Brain microvascular endothelial cell (primary cell): ENCODE results near the gene TCF7L2.

Experiments
- DNase-seq: peaks from one replicate; pipeline ENCODE4 v3.0.0-alpha.2; 2020
- H3K27ac ChIP-seq: fragments of 250-450 bp; sonication (Bioruptor Pico); 2 replicates; pipeline ENCODE4 v1.5.1; 2020; ENCODE audit warnings: mild to moderate bottlenecking, moderate library complexity
- H3K27me3 ChIP-seq: fragments of 250-450 bp; sonication (Bioruptor Pico); replicated peaks from 2 replicates; pipeline ENCODE4 v1.5.1; 2020; ENCODE audit warnings: mild to moderate bottlenecking
- H3K36me3 ChIP-seq: fragments of 250-450 bp; sonication (Bioruptor Pico); replicated peaks from 2 replicates; pipeline ENCODE4 v1.5.1; 2020; ENCODE audit warnings: mild to moderate bottlenecking
- H3K4me3 ChIP-seq: 2 replicates; pipeline ENCODE4 v1.5.1; 2011; ENCODE audit warnings: low read depth, mild to moderate bottlenecking, control low read depth, low read length, moderate library complexity
- CTCF ChIP-seq: IDR thresholded peaks from 2 replicates; pipeline ENCODE4 v1.5.1; 2011; ENCODE audit warnings: low read depth, mild to moderate bottlenecking, moderate library complexity, low read length, control low read depth, inconsistent platforms; ENCODE audit errors: missing control alignments
- in situ Hi-C: cut with HindIII; loops from 2 replicates; pipeline ENCODE4 v1.10.0; 2017; ENCODE audit warnings: low sequenced_read_pairs, low pct_ligation_motif_present

Gene TCF7L2

DNA sequence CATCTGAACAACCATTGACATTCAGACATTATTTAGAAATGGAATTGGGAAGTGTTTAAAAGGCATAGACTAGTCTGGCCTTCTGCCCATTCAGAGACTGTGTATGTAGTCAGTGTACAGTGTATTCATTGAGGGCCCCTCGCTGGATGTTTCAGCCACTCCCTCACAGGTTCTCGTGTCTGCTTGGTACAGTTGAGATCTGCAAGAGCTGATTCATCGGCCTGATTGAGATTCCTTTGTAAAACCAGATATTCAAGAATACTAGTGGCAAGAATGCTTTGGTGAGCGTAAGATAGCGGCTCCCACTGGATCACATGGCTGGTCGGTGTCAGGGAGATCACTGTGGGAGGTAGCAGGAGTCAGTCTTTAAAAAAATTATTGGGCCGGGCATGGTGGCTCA is 119.5 kb downstream of the TCF7L2 start:
- in situ Hi-C loops: no loop called here
- no peaks in the 10 kb centered on the region for H3K27me3 ChIP-seq
- H3K4me3 ChIP-seq: no peak overlapping the region
- H3K27ac ChIP-seq: peak overlapping the region; percentile 51
- no peaks in the 10 kb centered on the region for H3K36me3 ChIP-seq
- peak; percentile 15 for TF ChIP-seq CTCF
- DNase-seq: peak; percentile 85

DNA sequence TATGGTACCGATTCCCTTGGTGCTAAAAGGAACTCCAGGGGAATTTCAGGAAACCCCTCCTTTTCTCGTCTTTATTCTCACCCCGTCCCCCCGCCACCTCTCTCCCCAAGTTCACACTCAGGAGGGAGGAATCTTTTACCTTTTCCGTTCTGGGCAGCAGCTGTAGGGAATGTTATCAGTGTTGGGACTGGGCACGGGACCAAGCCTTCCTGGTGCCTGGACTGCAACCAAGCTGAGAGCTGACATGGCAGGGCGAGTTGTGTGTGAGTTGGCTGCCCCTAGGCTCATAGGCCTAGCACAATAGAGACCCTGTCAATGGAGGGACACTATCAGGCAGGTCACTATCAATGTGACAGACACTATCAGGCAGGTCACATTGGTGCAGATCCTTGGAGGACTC is 121.4 kb downstream of the TCF7L2 start:
- H3K27ac ChIP-seq: no peak overlapping the region
- H3K27me3 ChIP-seq: no peaks in the 10 kb centered on the region
- H3K36me3 ChIP-seq: no peaks in the 10 kb centered on the region
- DNase-seq: no peak
- in situ Hi-C loops: no loop called here
- no peak overlapping the region for H3K4me3 ChIP-seq
- no peak for TF ChIP-seq CTCF

DNA sequence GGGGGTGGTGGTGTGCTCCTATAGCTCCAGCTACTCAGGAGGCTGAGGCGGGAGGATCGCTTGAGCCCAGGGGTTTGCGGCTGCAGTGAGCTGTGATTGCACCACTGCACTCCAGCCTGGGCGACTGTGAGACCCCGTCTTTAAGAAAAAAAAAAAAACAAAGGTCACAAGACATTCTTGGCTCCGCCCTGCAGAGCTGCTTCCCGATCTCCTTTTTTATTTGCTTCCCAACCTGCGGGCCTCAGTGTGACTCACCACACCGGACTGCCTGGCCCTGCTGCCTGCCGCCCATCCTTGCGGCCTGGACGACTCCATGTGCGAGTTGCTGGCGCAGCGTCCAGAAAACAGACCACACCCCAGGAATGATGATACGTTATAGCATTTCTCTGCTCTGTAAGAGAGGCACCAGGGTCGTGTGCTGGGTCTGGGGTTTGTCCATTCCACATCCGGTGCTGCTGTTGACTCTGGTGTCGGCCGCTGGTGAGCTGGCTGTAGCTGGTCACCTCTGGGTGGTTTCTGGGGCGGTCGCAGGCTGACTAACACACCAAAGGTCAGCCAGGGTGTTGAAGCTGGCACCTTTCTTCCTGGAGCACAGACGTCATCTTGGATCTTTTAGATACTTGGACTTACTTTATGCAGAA is 123.6 kb downstream of the TCF7L2 start:
- Histone ChIP-seq H3K4me3 (no peak overlapping the region), H3K36me3 (no peaks in the 10 kb centered on the region), H3K27ac (peak overlapping the region; percentile 65), H3K27me3 (no peaks in the 10 kb centered on the region)
- in situ Hi-C loops: no loop called here
- DNase-seq: peak; percentile 96
- no peak for TF ChIP-seq CTCF

GRCh38 chr10:113076949-113077348 is 126.9 kb downstream of the TCF7L2 start:
- in situ Hi-C loops: no loop called here
- TF ChIP-seq CTCF: no peak

GRCh38 chr10:113078282-113078907 is 128.3 kb downstream of the TCF7L2 start:
- no peak for DNase-seq
- Histone ChIP-seq H3K27ac (no peak overlapping the region), H3K4me3 (no peak overlapping the region), H3K27me3 (no peaks in the 10 kb centered on the region), H3K36me3 (no peaks in the 10 kb centered on the region)
- TF ChIP-seq CTCF: no peak
- in situ Hi-C loops: no loop called here

More at GRCh38 chr10:113076949-113077348, 126.9 kb downstream of the TCF7L2 start:
- Histone ChIP-seq H3K4me3 (no peak overlapping the region), H3K27ac (no peak overlapping the region), H3K27me3 (no peaks in the 10 kb centered on the region), H3K36me3 (no peaks in the 10 kb centered on the region)
- DNase-seq: no peak
